OCI-M2 (cell line): ENCODE data around the gene PSPN.

Source experiments
- DNase-seq: peaks from one replicate; lab custom pipeline; 2025; ENCODE audit not compliant: unreplicated experiment; lab: John Stamatoyannopoulos, UW

Gene PSPN

DNA sequence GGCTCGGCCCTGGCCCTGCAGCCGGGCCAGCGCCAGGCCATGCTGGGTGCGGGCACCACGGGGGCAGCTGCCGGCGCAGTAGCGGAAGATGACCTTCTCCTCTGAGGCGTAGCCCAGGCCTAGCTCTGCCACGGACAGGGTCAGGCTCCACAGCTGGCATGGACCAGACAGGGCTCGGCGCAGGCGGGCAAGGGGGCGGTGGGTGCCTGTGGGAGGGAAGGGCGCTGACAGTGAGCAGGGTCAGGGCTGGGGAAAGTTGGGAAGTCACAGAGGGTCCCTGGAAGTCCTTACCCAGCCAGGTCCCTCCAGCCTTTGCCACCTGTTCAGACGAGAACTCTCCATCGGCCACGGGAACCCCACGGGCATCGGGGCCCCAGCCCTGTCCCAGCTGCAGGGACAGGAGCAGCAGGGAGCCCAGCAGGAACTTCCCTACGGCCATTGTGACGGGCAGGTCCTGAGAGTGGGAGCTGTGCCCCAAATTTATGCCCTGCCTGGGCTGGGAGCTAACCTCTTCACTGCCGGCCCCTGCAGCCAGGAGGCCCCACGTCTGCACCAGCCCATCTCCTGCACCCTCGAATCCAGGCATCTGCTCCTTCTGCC is at the start of gene PSPN:
TSS of gene PSPN (minus strand) at position 523 of the 600 bp plus-strand sequence. CDS start at position 439, 84 bp downstream.
- DNase-seq = no peak

GRCh38 chr19:6424939-6425731 is 49.4 kb upstream of the PSPN start:
- peak; percentile 96 for DNase-seq

GRCh38 chr19:6424195-6424938 is 48.6 kb upstream of the PSPN start, which contains the start of gene KHSRP:
Gene KHSRP, minus strand, starts transcription at chr19:6424811. Its CDS starts 110 bp downstream, at chr19:6424701.
- DNase-seq = no peak

DNA sequence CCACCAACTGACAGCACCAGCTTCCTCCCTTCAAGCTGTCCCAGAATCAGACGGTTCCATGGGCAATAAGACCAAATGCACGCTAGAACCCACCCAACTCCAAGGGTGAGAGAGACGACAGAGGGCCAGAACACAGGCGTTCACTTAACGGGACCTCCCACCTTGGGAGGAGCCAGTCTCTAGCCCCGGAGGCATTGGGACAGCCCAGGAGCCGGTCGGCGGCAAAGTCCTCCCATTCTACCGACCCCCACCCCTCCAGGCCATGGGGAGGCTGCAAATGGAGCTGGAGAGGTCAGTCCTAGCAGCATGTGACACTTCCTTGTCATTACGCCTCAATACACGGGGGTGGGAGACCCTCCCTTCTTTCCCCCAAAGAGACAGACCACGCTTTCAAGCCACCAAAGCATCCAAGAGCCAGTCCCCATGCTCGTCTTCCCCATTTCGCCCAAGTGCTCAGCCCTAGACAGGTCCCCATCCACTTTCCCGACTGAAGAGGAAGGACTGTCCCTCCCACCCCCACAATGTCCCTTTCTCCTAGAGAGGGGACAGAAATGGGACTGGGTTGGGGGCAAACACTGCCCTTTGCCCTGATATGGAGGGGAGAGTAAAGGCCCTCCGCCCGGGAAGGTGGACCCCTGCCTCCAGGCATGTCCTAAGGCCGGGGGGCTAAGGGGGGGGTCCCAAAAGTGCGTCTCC is 47.9 kb upstream of the PSPN start:
- no peak for DNase-seq

DNA sequence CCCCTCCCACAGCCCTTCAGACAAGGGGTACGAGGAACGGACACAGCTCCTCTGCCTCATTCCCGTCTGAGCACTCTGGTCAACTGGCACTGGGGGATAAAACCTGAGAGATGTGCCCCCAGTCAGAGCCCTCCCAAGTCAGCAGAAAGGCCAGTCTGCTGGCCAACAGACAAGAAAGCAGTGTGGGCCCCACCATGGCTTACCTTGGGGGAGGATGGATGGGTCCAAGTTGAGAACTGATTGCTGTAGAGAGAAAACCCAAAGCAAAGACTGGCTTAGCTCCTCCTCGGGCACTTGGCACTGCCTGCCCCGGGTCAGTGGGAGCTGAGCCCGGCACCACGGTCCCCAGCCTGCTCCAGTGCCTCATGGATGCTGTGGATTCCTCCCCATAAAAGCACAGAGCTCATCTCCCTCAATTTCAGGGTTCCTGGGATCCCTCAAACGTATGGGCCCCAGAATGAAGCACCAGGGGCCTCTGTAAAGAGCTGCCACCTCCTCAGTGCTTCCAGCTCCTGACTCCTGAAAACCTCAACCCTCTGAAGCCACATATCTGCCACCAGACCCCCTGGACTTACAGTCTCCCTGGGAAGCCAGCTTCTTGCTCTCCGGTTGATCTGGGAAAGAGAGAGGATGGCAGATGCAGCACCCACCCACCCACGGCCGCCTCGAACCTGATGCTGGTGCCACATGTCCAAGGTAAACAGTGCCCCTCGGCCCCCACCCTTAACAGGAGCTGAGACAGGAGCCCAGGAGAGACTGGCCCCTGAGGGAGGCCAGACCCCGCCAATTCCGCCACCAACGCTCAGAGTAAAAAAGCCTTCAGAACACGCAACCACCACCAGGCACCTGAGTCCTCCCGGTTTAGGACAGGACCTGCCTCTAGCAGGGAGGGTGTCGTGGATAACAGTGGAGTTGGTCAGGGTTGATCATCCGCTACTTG is 45.6 kb upstream of the PSPN start:
- DNase-seq = no peak

- DNase-seq = no peak
These were observed 42.8 kb upstream of the PSPN start for GRCh38 chr19:6418562-6418932.

DNA sequence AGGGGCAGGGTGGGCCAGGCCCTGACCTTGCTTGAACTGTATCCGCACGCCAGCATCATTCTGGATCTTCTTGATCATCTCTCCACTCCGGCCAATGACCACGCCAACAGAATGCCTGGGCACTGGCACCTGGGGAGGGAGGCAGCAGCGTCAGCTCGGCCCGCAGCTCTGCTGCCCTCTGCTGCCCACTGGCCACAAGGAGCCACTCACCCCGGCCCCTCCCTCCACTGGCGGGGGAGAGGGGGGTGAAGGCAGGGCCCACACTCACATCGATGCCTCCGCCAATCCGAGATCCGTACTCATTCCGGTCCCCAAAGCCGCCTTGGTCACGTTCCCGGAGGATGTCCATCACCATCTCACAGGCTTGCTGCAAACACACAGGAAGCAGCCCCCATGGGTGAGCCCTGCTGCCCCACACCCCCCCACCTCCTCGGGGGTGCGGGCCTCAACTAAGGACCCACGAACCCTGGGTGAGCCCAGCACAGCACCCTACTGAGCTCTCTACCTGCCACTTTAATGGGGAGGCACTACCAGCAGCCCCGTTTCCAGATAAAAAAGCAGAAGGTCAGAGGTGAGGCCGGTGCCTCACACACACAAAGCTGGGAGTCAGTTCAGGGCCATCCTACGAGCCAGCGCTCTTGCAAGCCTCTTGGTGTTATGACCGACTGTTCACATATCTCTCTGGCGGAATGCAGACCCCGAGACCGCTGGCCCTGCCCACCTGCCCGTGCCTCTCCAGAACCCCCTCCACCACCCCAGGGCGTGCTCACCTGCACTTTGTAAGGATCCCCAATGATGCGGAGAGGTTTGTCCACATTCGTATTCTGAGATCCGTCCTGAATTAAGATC is 42.2 kb upstream of the PSPN start:
- no peak for DNase-seq

GRCh38 chr19:6416658-6417405 is 41.1 kb upstream of the PSPN start:
- DNase-seq = no peak

GRCh38 chr19:6415591-6416190 is 40.0 kb upstream of the PSPN start:
- DNase-seq = no peak

DNA sequence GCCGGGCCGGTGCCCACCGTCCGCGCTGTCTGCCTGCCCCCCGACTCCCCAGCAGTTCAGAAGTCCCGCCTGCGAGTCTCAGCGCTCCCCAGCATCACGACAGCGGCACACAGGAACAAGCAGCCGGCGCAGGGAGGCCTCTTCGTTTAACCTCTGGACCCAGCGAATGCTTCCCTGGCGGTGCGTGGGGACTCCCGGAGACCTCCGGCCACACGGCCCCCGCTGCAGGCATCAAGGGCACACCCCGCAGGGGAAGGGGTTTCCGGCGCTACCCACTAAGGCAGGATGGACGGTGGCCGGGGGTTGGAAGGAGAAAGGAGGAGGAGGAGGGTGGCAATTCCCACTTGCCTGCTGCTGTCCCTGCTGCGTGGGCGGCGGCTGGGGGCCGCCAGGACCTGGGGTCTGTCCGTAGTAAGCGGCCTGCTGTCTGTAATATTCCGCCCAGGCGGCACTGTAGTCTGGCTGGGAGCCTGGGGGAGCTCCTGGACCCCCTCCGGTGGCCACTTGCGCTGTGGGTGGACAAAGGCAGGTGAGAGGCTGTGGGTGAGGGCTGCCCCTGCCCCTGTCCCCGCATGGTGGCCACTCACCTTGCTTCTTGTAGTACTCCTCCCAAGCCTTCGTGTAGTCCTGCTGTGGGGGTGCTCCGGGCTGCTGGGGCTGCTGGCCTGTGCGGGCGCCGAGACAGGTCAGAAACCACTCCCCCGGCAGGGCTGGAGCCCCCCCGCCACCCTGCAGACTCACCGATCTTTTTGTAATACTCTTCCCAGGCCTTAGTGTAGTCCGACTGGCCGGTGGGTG is 39.3 kb upstream of the PSPN start:
- DNase-seq = no peak

DNA sequence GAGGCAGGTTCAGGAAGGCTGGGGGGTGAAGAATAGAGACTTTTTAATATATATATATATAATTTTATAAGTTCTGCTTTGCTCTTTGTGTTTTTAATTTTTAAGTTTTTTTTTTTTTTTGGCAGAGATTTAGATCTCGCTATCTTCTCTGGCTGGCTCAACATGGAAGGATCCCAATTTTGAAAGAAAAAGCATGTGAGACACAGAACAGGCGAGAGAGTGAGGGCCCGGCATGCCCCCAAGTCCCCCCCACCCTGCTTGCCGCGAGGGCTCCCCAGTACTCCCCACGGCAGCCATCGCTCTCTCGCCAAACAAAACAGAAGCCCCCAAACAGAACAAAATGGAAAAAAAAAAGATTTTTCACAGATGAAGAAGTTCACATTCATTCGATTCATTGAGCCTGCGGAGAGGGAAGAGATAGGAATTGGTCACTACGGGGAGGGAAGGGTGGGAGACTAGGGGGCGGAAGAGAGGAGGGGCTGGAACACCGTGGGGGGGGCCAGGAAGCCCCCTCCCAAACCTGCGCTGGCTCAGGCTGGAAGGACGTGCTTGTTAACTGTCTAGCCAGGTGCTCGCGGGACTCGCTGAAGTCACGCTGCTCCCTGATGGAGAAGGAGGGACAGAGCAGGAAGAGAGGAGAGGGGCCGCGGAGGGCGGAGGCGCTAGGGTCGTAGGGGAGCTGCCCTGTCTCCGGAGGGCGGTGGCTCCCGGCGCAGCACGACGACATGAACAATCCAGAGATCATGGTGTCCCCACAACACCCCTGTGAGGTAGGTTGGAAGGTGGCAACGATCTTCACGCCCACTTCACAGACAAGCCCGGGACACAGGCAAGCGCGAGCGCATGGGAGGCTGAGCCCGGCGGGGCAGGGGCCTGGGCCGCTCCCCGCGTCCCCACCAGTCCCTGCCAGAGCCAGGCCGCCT is 38.2 kb upstream of the PSPN start:
- no peak for DNase-seq

DNA sequence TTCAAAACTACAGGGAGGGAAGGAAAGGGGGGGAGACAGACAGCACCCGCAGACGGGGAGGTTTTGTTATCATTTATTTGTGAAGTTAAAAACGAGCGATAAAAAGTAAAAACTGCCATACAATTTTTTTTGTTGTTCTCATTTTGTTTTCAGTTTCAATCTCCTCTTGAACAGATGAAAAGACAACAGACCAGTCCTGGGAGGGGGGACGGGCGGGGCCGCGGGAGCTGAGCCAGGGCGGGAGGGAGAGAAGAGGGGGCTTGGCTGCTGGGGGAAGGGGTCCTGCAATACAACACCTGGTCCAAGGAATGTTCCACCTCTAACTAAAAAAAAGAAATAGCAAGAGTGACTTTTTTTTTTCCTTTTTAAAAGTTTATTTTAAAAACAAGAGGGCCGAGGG is 37.6 kb upstream of the PSPN start:
- DNase-seq = no peak

GRCh38 chr19:6412447-6413091 is 36.8 kb upstream of the PSPN start:
- no peak for DNase-seq

DNA sequence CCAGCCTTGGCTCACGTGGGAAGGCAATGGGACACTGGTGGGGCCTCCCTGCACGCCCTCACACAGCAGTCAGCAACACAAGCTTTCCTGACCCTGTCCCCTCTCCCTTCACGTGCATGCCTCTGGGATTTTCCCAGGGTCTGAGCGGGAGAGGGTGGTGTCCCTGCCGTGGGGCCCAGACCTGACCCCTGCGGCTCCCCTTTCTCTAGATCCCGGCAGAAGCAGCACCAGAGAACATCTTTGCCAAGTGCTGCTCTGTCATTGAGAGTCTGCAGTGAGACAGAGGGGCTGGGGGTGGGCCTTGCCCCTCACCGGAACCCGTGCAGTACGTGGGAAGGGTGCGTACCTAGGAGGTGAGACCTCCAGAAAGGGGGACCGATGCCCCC is 36.3 kb upstream of the PSPN start:
- no peak for DNase-seq

GRCh38 chr19:6409346-6409745 is 33.6 kb upstream of the PSPN start:
- DNase-seq = no peak

- no peak for DNase-seq
These were observed 30.7 kb upstream of the PSPN start for GRCh38 chr19:6406401-6406800.
